ENCODE data around the gene FAM163B.

DNA sequence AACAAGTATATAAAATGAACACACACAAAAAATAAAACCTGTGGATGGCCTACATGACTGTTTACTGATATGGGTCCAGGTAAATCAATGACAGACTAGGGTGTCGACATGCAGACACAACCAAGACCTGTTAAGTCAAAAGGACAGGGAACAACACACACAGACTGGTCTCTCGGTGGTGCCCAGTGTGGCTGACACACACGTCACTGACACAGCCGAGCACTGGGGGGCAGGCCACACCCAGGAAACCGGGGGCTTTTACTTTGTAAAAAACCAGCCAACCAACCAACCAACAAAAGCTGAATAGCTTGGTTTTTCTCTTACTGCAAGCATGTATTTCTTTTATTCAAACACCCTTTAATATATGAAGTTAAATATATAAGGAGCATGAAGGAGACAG lies 5.0 kb downstream of the FAM163B start:
- TF ChIP-seq, protein P1, sequence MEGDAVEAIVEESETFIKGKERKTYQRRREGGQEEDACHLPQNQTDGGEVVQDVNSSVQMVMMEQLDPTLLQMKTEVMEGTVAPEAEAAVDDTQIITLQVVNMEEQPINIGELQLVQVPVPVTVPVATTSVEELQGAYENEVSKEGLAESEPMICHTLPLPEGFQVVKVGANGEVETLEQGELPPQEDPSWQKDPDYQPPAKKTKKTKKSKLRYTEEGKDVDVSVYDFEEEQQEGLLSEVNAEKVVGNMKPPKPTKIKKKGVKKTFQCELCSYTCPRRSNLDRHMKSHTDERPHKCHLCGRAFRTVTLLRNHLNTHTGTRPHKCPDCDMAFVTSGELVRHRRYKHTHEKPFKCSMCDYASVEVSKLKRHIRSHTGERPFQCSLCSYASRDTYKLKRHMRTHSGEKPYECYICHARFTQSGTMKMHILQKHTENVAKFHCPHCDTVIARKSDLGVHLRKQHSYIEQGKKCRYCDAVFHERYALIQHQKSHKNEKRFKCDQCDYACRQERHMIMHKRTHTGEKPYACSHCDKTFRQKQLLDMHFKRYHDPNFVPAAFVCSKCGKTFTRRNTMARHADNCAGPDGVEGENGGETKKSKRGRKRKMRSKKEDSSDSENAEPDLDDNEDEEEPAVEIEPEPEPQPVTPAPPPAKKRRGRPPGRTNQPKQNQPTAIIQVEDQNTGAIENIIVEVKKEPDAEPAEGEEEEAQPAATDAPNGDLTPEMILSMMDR (IDR thresholded peaks at IDR 0.05): no peak
- TF ChIP-seq POLR2A (IDR thresholded peaks at IDR 0.05) (no peak), POLR2AphosphoS5 (IDR thresholded peaks at IDR 0.05) (no peak)

Measured in transverse colon (tissue), 4 donors.